Endodermal cell (in vitro differentiated cells): ENCODE data around the gene SIK2. TPM values are rescaled to one million over a fixed set of nuclear protein-coding genes. Genes with fewer than 3 reads are reported as not detected.

ENCODE experiments used
- DNase-seq: peaks from one replicate; pipeline ENCODE4 v3.0.0-alpha.2; 2017
- H3K27ac ChIP-seq: 2 replicates; pipeline ENCODE4 v1.5.1; 2013; ENCODE audit warnings: mild to moderate bottlenecking, low read depth, low read length, moderate library complexity
- H3K27me3 ChIP-seq: 2 replicates; pipeline ENCODE4 v1.6.1; 2013; ENCODE audit warnings: mild to moderate bottlenecking, low read length, moderate library complexity; ENCODE audit not compliant: insufficient read depth, control insufficient read depth, poor library complexity, severe bottlenecking
- H3K36me3 ChIP-seq: 2 replicates; pipeline ENCODE4 v1.7.0; 2013; ENCODE audit warnings: mild to moderate bottlenecking, low read length, moderate library complexity; ENCODE audit not compliant: control insufficient read depth, insufficient read depth
- H3K4me1 ChIP-seq: one replicate; pipeline ENCODE4 v1.7.0; 2013; ENCODE audit warnings: low read length; ENCODE audit not compliant: control insufficient read depth, insufficient read depth
- H3K4me3 ChIP-seq: 2 replicates; pipeline ENCODE4 v1.5.1; 2013; ENCODE audit warnings: mild to moderate bottlenecking, low read length, moderate library complexity
- H3K9ac ChIP-seq: 2 replicates; pipeline ENCODE4 v1.6.1; 2013; ENCODE audit warnings: mild to moderate bottlenecking, low read length, moderate library complexity; ENCODE audit not compliant: poor library complexity, severe bottlenecking; ENCODE audit errors: extremely low read depth
- H3K9me3 ChIP-seq: 2 replicates; pipeline ENCODE4 v1.6.1; 2013; ENCODE audit warnings: mild to moderate bottlenecking, low read length, moderate library complexity; ENCODE audit not compliant: control insufficient read depth
- H3K27ac Mint-ChIP-seq: 2 replicates; pipeline ENCODE4 v1.8.0; 2020; ENCODE audit warnings: mixed read lengths
- H3K27me3 Mint-ChIP-seq: 2 replicates; pipeline ENCODE4 v1.8.0; 2021; ENCODE audit warnings: mild to moderate bottlenecking, mixed read lengths; ENCODE audit not compliant: insufficient read depth
- H3K36me3 Mint-ChIP-seq: 2 replicates; pipeline ENCODE4 v1.8.0; 2020; ENCODE audit warnings: low read depth, mixed read lengths
- H3K4me1 Mint-ChIP-seq: 2 replicates; pipeline ENCODE4 v1.8.0; 2020; ENCODE audit warnings: mixed read lengths
- H3K4me3 Mint-ChIP-seq: 2 replicates; pipeline ENCODE4 v1.8.0; 2020; ENCODE audit warnings: mild to moderate bottlenecking, moderate library complexity, mixed read lengths
- H3K9me3 Mint-ChIP-seq: 2 replicates; pipeline ENCODE4 v1.8.0; 2020; ENCODE audit warnings: mild to moderate bottlenecking, mixed read lengths
- CTCF ChIP-seq: fragments of 200-600 bp; sonication (generic); conservative IDR thresholded peaks from 2 replicates; pipeline ENCODE4 v1.5.0; 2021; ENCODE audit warnings: antibody characterized with exemption, mild to moderate bottlenecking
- whole genome bisulfite sequencing, 2 experiments: methylation state at CpG; one replicate each; pipeline versions ENCODE4 v1.1.5 to v1.1.7; 2013; ENCODE audit warnings: missing lambda C conversion rate in 2 of 2, mixed read lengths in 1 of 2; ENCODE audit not compliant: insufficient coverage in 1 of 2, insufficient read length in 1 of 2; 5-methylcytosine and 5-hydroxymethylcytosine counted together
- total RNA-seq, 2 donors: library from RNA; stranded (reverse); fragmentation: NEBNext Ultra II Directional in 1 of 2; extraction: Animal tissue kit (Norgen Biotek cat#: 25700) in 1 of 2; gene quantifications; 2 replicates in 1 of 2; 3 replicates in 1 of 2; pipeline ENCODE4 v1.2.1, GENCODE V29; 2021

The SIK2 gene
- total RNA-seq, 2 donors from 2014 or later = 13.2 to 13.4 TPM

- Histone ChIP-seq H3K27ac (no peak overlapping the region), H3K4me1 (no peaks in the 10 kb centered on the region), H3K4me3 (no peak overlapping the region), H3K9me3 (no peaks in the 10 kb centered on the region), H3K36me3 (no peaks in the 10 kb centered on the region), H3K9ac (no peak overlapping the region), H3K27me3 (no peaks in the 10 kb centered on the region)
- Mint-ChIP-seq H3K4me3 (no peak overlapping the region), H3K27me3 (peaks cover 7% of the 10 kb centered on the region), H3K4me1 (peaks cover 16% of the 10 kb centered on the region), H3K27ac (no peak overlapping the region), H3K9me3 (no peaks in the 10 kb centered on the region), H3K36me3 (no peaks in the 10 kb centered on the region)
- no peak for TF ChIP-seq CTCF
- DNase-seq = no peak
Measured at GRCh38 chr11:111606986-111607385, 4.7 kb downstream of the SIK2 start.

GRCh38 chr11:111607751-111608150 lies 5.5 kb downstream of the SIK2 start:
- no peak for TF ChIP-seq CTCF
- no peaks in the 10 kb centered on the region for H3K9me3 Mint-ChIP-seq
- no peak overlapping the region for H3K27ac ChIP-seq
- peaks cover 7% of the 10 kb centered on the region for H3K27me3 Mint-ChIP-seq
- H3K27me3 ChIP-seq = no peaks in the 10 kb centered on the region
- no peak for DNase-seq
- no peak overlapping the region for H3K4me3 ChIP-seq
- H3K4me3 Mint-ChIP-seq = no peak overlapping the region
- H3K4me1 ChIP-seq = no peaks in the 10 kb centered on the region
- H3K9me3 ChIP-seq = no peaks in the 10 kb centered on the region
- WGBS, 2 experiments = 95 to 100% methylated on average over 1 to 3 of the region's 3 CpGs
- no peaks in the 10 kb centered on the region for H3K36me3 Mint-ChIP-seq
- H3K4me1 Mint-ChIP-seq = peaks cover 16% of the 10 kb centered on the region
- no peaks in the 10 kb centered on the region for H3K36me3 ChIP-seq
- no peak overlapping the region for H3K9ac ChIP-seq
- H3K27ac Mint-ChIP-seq = no peak overlapping the region

GRCh38 chr11:111612224-111612623 lies 10.0 kb downstream of the SIK2 start:
- Histone ChIP-seq H3K36me3 (peaks cover 11% of the 10 kb centered on the region), H3K9me3 (no peaks in the 10 kb centered on the region), H3K27me3 (no peaks in the 10 kb centered on the region), H3K9ac (no peak overlapping the region), H3K4me1 (no peaks in the 10 kb centered on the region), H3K4me3 (no peak overlapping the region), H3K27ac (no peak overlapping the region)
- no peaks in the 10 kb centered on the region for H3K4me1 Mint-ChIP-seq
- H3K27ac Mint-ChIP-seq = no peak overlapping the region
- H3K9me3 Mint-ChIP-seq = no peaks in the 10 kb centered on the region
- no peak for DNase-seq
- H3K36me3 Mint-ChIP-seq = peaks cover 5% of the 10 kb centered on the region
- WGBS, 2 experiments = 83 to 100% methylated on average over 1 of the region's 1 CpG
- TF ChIP-seq CTCF = no peak
- H3K4me3 Mint-ChIP-seq = no peak overlapping the region
- H3K27me3 Mint-ChIP-seq = no peaks in the 10 kb centered on the region
